Measurements from ENCODE around the gene ARHGAP28.

- TF ChIP-seq POLR2AphosphoS5 (IDR thresholded peaks at IDR 0.05; ENCODE audit: low read depth, low read length) = no peak
- no peak for TF ChIP-seq POLR2A (IDR thresholded peaks at IDR 0.05; ENCODE audit: low read depth, low read length)
- no peak for TF ChIP-seq TAF1 (IDR thresholded peaks at IDR 0.05; ENCODE audit: borderline replicate concordance, low read depth, low read length)
These were observed 225.0 kb downstream of the ARHGAP28 start for GRCh38 chr18:6954501-6954900.

Measured in GM12892 (cell line).